ENCODE measurements around the gene RGS9BP. TPM values are rescaled to one million over a fixed set of nuclear protein-coding genes. Genes with fewer than 3 reads are reported as not detected.

Gene RGS9BP
- total RNA-seq, 1 donor from 2014 or later: not detected

GRCh38 chr19:32674153-32674930, 1.3 kb upstream of the RGS9BP start:
- peak; percentile 47 for DNase-seq (ENCODE audit: low spot score)
- H3K36me3 Mint-ChIP-seq: peaks cover 4% of the 10 kb centered on the region
- TF ChIP-seq EZH2 (IDR thresholded peaks at IDR 0.05) (no peak), CTCF (IDR thresholded peaks at IDR 0.05) (peak; percentile 8)
- peaks cover 26% of the 10 kb centered on the region for H3K27me3 Mint-ChIP-seq (ENCODE audit: insufficient read depth, low read depth)
- peak overlapping the region; percentile 90 for H3K4me3 ChIP-seq
- H3K27ac Mint-ChIP-seq: peak overlapping the region; percentile 80
- peaks cover 61% of the 10 kb centered on the region for H3K27me3 ChIP-seq
- H3K4me1 ChIP-seq: peaks cover 12% of the 10 kb centered on the region
- no peaks in the 10 kb centered on the region for H3K9me3 ChIP-seq (ENCODE audit: low read depth)
- H3K36me3 ChIP-seq: no peaks in the 10 kb centered on the region
- H3K27ac ChIP-seq: no peak overlapping the region
- H2AFZ ChIP-seq (replicated peaks): peak overlapping the region; percentile 90
- peaks cover 64% of the 10 kb centered on the region for H4K20me1 ChIP-seq (ENCODE audit: low read depth)
- H3K9me3 Mint-ChIP-seq: no peaks in the 10 kb centered on the region
- peaks cover 28% of the 10 kb centered on the region for H3K79me2 ChIP-seq (ENCODE audit: low read depth)
- peak overlapping the region; percentile 84 for H3K4me2 ChIP-seq
- peaks cover 19% of the 10 kb centered on the region for H3F3A ChIP-seq (ENCODE audit: low read depth)
- H3K4me3 Mint-ChIP-seq: peak overlapping the region; percentile 95
- H3K4me1 Mint-ChIP-seq: peaks cover 28% of the 10 kb centered on the region
- no peak overlapping the region for H3K9ac ChIP-seq

- Mint-ChIP-seq H3K4me3 (peak within 1 kb of the TSS; percentile 95), H3K4me1 (peaks cover 23% of the 10 kb centered on the region), H3K36me3 (peaks cover 4% of the 10 kb centered on the region), H3K27ac (peak within 1 kb of the TSS; percentile 80), H3K27me3 (ENCODE audit: insufficient read depth, low read depth) (peaks cover 30% of the 10 kb centered on the region), H3K9me3 (no peaks in the 10 kb centered on the region)
- Histone ChIP-seq H2AFZ (replicated peaks) (peak within 1 kb of the TSS; percentile 90), H3F3A (ENCODE audit: low read depth) (peaks cover 19% of the 10 kb centered on the region), H3K79me2 (ENCODE audit: low read depth) (peaks cover 28% of the 10 kb centered on the region), H3K4me2 (peak within 1 kb of the TSS; percentile 84), H3K9ac (no peak within 1 kb of the TSS), H3K4me3 (peak within 1 kb of the TSS; percentile 90), H4K20me1 (ENCODE audit: low read depth) (peaks cover 56% of the 10 kb centered on the region), H3K27ac (no peak within 1 kb of the TSS), H3K9me3 (ENCODE audit: low read depth) (no peaks in the 10 kb centered on the region), H3K4me1 (peaks cover 12% of the 10 kb centered on the region), H3K36me3 (no peaks in the 10 kb centered on the region), H3K27me3 (peaks cover 69% of the 10 kb centered on the region)
- no peak for TF ChIP-seq EZH2 (IDR thresholded peaks at IDR 0.05)
- TF ChIP-seq CTCF (IDR thresholded peaks at IDR 0.05): no peak
- no peak for TF ChIP-seq EZH2phosphoT487 (IDR thresholded peaks at IDR 0.05)
- peak; percentile 99 for DNase-seq (ENCODE audit: low spot score)
Observed at GRCh38 chr19:32674931-32675719, 523 bp upstream of the RGS9BP start, which contains the start of gene ANKRD27. Gene ANKRD27, minus strand, starts transcription at chr19:32675180. Its CDS starts 16,165 bp downstream, at chr19:32659015.

GRCh38 chr19:32676186-32676894, 692 bp downstream of the RGS9BP start:
- Histone ChIP-seq H3K4me2 (peak overlapping the region; percentile 76), H3K4me3 (peak overlapping the region; percentile 90), H3K27me3 (peaks cover 73% of the 10 kb centered on the region), H4K20me1 (ENCODE audit: low read depth) (peaks cover 51% of the 10 kb centered on the region), H3K9ac (no peak overlapping the region), H3F3A (ENCODE audit: low read depth) (peaks cover 19% of the 10 kb centered on the region), H2AFZ (replicated peaks) (no peak overlapping the region), H3K79me2 (ENCODE audit: low read depth) (peaks cover 28% of the 10 kb centered on the region), H3K36me3 (no peaks in the 10 kb centered on the region), H3K27ac (no peak overlapping the region), H3K4me1 (peaks cover 12% of the 10 kb centered on the region), H3K9me3 (ENCODE audit: low read depth) (no peaks in the 10 kb centered on the region)
- peaks cover 20% of the 10 kb centered on the region for H3K4me1 Mint-ChIP-seq
- TF ChIP-seq EZH2 (IDR thresholded peaks at IDR 0.05) (peak; percentile 97), CTCF (IDR thresholded peaks at IDR 0.05) (no peak), EZH2phosphoT487 (IDR thresholded peaks at IDR 0.05) (peak; percentile 93)
- peaks cover 4% of the 10 kb centered on the region for H3K36me3 Mint-ChIP-seq
- peak; percentile 63 for DNase-seq (ENCODE audit: low spot score)
- H3K27ac Mint-ChIP-seq: no peak overlapping the region
- H3K4me3 Mint-ChIP-seq: no peak overlapping the region
- H3K27me3 Mint-ChIP-seq (ENCODE audit: insufficient read depth, low read depth): peaks cover 36% of the 10 kb centered on the region
- H3K9me3 Mint-ChIP-seq: no peaks in the 10 kb centered on the region

Measured in neural progenitor cell (in vitro differentiated cells).